Pulmonary artery endothelial cell (primary cell): ENCODE data around the gene ZHX3. TPM values are rescaled to one million over a fixed set of nuclear protein-coding genes. Genes with fewer than 3 reads are reported as not detected.

Source experiments
- DNase-seq: peaks from one replicate; pipeline ENCODE4 v3.0.0-alpha.2; 2011; ENCODE audit warnings: low read depth, low spot score
- total RNA-seq: library from RNA; depleted of rRNA; stranded (reverse); fragments of >200 nt; gene quantifications from 2 replicates; pipeline ENCODE4 v1.2.3, GENCODE V29; 2014

The ZHX3 gene
- total RNA-seq, 1 donor from 2014 or later = 9.0 TPM

GRCh38 chr20:41304424-41305079 is 13.0 kb downstream of the ZHX3 start:
- no peak for DNase-seq

- no peak for DNase-seq
Measured at GRCh38 chr20:41304002-41304401, 13.5 kb downstream of the ZHX3 start.

GRCh38 chr20:41300886-41301285 is 16.6 kb downstream of the ZHX3 start:
- no peak for DNase-seq

GRCh38 chr20:41300383-41300782 is 17.1 kb downstream of the ZHX3 start:
- DNase-seq = no peak

DNA sequence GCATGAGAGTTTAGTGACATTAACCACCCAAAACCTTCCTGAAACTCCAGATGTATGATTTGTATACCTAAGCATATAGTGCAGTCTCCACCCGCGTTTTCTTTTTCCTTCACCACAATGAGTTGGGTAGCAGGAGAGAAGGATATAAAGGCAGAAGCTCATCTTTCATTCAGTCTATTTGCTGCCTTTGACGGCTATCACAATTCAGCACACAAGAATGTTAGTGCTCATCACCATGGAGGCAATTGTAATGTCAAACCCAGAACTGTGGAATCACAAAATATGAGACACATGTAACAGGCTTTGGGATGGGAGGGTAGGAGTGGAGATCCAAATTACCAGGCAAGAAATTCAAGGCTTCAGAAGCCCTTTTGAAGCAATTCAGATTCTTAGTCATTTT is 17.6 kb downstream of the ZHX3 start:
- no peak for DNase-seq

DNA sequence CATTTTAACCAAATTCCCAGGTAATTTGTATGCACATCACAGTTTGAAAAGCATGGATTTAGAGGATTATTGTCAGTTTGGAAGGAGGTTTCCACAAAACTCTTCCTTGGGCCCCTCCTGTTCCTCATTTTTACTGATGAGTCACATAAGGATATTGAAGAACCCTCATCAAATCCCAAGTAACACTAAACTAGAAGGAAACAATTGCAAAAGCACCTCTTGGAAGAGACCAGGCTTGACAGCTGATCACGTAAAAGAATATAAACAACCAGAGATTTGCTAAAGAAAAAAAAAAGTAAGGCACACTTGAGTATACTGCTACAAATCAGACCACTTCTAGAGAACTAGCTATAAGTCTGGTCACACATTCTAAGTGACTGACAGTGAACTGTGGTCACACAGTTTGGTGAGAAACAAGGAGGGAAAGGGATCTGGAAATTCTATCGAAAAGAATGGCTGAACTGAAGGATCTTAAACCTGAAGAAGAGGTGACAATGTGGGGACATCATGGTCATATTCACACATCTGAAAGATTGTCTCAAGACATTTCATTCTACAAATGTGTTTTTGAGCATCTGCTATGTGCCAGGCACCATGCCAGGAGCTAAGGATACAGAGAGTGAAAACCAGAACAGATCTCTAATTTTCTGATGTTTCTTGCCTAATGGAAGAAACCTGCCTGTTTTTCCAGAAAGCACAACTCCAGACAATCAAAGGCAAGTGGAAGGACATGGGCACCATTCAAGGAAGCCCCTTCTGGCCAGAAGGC is 24.1 kb downstream of the ZHX3 start:
- no peak for DNase-seq

DNA sequence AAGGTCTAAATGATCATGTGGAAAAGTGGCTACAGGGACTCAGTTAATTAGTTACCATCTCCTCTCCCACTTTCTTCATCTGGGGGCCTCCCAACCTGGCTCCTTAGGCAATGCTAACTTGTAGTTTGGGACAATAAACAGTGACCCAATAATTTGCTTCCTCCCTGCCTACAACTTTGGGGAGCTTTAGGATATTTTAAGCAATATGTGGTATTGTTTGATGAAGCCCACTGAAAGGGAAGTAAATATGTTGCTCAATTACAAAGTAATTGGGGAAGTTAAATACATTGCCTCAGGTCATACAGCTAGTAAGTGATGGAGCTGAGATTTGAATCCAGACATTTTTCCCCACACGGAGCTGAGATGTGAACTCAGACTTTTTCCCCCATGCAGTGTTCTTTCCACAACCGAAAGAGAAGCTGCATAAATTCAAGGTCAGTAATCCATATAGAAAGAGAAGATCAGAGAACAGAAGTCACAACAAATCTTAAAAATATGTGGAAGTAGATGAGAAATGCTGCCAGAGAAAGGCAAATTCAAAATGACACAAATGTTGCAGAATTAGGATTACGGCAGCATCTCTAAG is 26.6 kb downstream of the ZHX3 start:
- no peak for DNase-seq

DNA sequence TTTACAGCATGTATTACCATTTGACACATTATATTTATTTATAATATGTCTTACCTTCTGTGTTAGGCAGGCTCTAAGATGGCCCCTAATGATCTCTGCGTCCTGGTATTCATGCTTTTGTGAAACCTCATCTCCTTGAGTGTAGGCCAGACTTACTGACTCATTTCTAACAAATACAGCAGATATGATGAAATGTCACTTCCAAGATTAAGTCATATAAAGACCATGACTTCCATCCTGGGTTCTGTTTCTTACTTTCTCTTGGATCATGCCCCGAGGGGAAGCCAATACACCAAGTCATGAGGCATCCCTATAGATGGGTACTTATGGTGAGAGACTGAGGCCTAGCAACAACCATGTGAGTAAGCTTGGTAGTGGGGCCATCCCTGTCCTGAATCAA is 30.2 kb downstream of the ZHX3 start:
- DNase-seq = no peak

- DNase-seq = no peak
Measured at GRCh38 chr20:41286240-41286851, 31.2 kb downstream of the ZHX3 start.

- no peak for DNase-seq
Measured at GRCh38 chr20:41279546-41280225, 37.8 kb downstream of the ZHX3 start.

- DNase-seq = no peak
Measured at GRCh38 chr20:41278936-41279335, 38.6 kb downstream of the ZHX3 start.

DNA sequence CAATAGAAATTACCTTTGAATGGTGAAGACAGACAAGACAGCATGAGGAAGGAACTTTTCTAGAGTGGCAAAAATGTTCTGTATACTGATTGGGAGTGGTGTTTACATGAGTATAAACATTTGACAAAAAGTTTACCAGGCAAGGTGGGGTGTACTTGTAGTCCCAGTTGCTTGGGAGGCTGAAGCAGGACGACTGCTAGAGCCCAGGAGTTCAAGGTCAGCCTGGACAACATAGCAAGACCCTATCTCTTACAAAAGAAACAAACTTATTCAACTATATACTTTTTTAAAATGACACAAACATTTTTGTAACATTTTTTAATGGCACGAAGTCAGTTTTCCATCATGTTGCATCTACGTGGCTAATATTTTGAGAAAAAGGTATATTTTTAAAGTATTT is 40.5 kb downstream of the ZHX3 start:
- no peak for DNase-seq

DNA sequence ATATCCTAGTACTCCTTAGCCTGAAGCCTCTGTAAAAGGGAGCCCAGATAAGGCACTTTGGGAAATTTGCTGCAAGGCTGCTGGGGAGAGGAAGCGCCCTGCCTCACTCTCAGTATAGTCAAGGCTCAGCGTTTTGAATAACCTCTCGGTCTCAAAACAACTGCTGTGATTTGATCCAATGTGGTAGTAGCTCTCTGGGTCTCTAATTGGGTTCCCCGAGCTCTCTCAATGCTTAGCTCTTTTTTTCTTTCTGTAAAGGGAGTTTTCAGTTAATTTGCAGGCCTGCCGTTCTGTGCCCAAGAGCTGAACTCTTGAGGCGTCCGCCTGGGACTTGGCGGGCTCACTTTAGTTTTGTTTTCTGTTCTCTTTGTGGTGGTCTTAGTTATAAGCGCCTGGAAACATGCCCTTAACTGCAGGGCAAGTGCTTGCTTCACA is 41.2 kb downstream of the ZHX3 start:
- no peak for DNase-seq

GRCh38 chr20:41275301-41275731 is 42.2 kb downstream of the ZHX3 start:
- no peak for DNase-seq

DNA sequence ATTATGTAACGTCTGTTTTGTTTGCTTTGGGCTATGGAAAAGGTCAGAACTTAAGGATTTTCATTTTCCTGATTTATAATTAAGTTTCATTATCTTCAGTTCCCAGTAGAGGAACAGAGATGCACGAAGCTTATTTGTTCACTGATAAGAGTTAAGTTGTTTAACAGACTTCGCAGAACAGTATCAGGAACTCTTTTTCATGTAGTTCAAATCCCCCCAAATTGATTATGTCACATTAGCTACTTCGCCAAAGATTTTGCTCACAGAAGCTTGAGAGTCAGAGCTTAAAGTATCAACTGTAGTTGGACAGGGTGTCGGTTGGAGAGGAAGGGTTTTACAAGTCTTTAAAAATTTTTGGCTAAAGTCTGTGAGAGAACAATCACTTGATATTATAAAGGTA is 43.4 kb downstream of the ZHX3 start:
- DNase-seq = no peak

DNA sequence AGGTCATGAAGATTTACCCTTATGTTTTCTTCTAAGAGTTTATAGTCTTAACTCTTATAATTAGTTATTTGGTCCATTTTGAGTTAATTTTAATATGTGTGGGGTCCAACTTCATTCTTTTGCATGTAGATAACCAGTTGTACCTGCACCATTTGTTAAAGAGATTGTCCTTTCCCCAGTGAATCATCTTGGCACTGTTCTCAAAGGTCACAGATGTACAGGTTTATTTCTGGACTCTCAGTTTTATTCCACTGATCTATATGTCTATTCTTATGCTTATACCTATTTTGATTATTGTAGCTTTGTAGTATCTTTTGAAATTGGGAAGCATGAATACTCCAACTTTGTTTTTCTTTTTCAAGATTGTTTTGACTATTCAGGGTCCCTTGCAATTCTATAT is 44.1 kb downstream of the ZHX3 start:
- DNase-seq = no peak

DNA sequence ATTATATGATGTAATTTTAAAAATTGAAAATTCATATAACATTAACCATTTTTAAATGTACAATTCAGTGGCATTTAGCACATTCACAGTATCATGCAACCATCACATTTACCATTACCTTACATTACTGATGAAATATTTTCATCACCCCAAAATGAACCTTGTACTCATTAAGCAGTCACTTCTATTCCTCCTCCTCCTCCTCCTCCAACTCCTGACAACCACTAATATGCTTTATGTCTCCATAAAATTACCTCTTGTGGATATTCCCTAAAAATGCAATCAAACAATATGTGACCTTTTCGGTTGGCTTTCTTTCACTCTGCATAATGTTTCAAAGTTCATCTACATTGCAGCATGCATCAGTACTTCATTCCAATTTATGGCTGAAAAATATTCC is 45.2 kb downstream of the ZHX3 start:
- DNase-seq = no peak

- DNase-seq = no peak
Measured at GRCh38 chr20:41268917-41269652, 48.4 kb downstream of the ZHX3 start.

GRCh38 chr20:41268402-41268801 is 49.1 kb downstream of the ZHX3 start:
- DNase-seq = no peak

- no peak for DNase-seq
Measured at GRCh38 chr20:41265938-41266337, 51.6 kb downstream of the ZHX3 start.

GRCh38 chr20:41264819-41265218 is 52.7 kb downstream of the ZHX3 start:
- no peak for DNase-seq
